Endothelial cell (in vitro differentiated cells): Measurements from ENCODE around the gene KRTAP10-10. TPM values are rescaled to one million over a fixed set of nuclear protein-coding genes. Genes with fewer than 3 reads are reported as not detected.

ENCODE experiments used
- DNase-seq: peaks from one replicate; pipeline ENCODE4 v3.0.0; 2021; ENCODE audit warnings: low spot score
- H3K27ac Mint-ChIP-seq: one replicate; pipeline ENCODE4 v1.8.0; 2021; ENCODE audit warnings: mixed read lengths, inconsistent platforms; ENCODE audit not compliant: unreplicated experiment
- H3K27me3 Mint-ChIP-seq: one replicate; pipeline ENCODE4 v1.8.0; 2021; ENCODE audit warnings: mild to moderate bottlenecking, moderate library complexity, mixed read lengths, inconsistent platforms; ENCODE audit not compliant: unreplicated experiment
- H3K36me3 Mint-ChIP-seq: one replicate; pipeline ENCODE4 v1.8.0; 2021; ENCODE audit warnings: mild to moderate bottlenecking, low read depth, mixed read lengths, inconsistent platforms; ENCODE audit not compliant: unreplicated experiment
- H3K4me1 Mint-ChIP-seq: one replicate; pipeline ENCODE4 v1.8.0; 2021; ENCODE audit warnings: mild to moderate bottlenecking, mixed read lengths, inconsistent platforms; ENCODE audit not compliant: unreplicated experiment
- H3K4me3 Mint-ChIP-seq: one replicate; pipeline ENCODE4 v1.8.0; 2021; ENCODE audit warnings: mild to moderate bottlenecking, mixed read lengths, inconsistent platforms; ENCODE audit not compliant: unreplicated experiment
- H3K9me3 Mint-ChIP-seq: one replicate; pipeline ENCODE4 v1.8.0; 2021; ENCODE audit warnings: mixed read lengths, inconsistent platforms; ENCODE audit not compliant: unreplicated experiment
- total RNA-seq: library from RNA; stranded (reverse); fragmentation: NEBNext Ultra II Directional; extraction: Animal tissue kit (Norgen Biotek cat#: 25700); gene quantifications from one replicate; pipeline ENCODE4 v1.2.1, GENCODE V29; 2021; ENCODE audit not compliant: unreplicated experiment
- TF ChIP-seq, protein P1 (sequence below): fragments of 200-600 bp; sonication (generic); IDR thresholded peaks from one replicate; pipeline ENCODE4 v1.5.0; 2021; ENCODE audit warnings: antibody characterized with exemption; ENCODE audit not compliant: unreplicated experiment

The KRTAP10-10 gene
- total RNA-seq, 1 donor from 2014 or later, result not detected

DNA sequence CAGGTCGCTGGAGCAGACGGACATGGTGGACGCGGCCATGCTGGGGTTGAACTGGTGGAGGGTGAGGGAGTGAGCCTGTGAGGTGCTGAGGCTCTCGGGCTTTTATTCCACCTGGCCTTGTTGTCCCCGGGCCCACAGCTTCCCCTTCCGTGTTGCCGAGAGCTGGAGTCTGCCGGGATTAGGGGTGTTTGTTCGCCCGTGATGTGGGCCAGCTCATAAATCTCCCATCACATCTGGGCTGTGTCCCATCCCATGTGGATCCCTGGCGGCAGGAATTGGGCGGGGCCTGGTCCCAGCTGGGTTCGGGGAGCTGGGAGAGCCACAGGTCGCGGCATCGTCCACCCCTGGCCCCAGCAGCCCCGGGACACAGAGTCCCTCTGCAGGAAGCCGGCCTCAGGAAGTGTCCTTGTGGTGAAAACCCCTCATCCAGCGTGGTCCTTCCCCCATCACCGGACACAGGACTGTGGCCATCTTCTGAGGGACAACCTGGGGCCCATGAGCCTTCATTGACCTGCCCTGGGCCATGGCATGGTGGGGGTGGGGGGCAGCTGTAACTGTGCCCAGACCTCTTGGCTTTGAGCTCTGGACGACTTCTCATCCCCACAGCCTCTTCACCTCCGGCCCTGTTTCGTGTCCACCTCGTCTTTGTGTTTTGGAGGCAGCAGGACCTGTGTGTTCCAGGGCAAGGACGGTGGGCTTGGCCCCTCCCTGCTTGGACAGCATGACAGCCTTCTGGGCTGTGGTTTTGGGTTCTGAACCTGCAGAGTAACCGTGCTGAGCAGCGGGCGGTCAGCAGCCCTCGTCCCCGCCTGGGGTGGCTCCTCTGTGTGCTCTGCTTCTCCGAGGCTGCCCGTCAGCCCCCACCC is 44.5 kb upstream of the KRTAP10-10 start, which contains the start of gene KRTAP10-6:
KRTAP10-6 (minus strand) TSS at position 60 of the 866 bp plus-strand sequence; CDS start at position 39, 21 bp downstream.
- no peak for DNase-seq
- Mint-ChIP-seq H3K27me3 (peaks cover 5% of the 10 kb centered on the region), H3K27ac (no peak within 1 kb of the TSS), H3K4me1 (peaks cover 2% of the 10 kb centered on the region), H3K36me3 (no peaks in the 10 kb centered on the region), H3K4me3 (no peak within 1 kb of the TSS), H3K9me3 (no peaks in the 10 kb centered on the region)
- TF ChIP-seq, protein P1, sequence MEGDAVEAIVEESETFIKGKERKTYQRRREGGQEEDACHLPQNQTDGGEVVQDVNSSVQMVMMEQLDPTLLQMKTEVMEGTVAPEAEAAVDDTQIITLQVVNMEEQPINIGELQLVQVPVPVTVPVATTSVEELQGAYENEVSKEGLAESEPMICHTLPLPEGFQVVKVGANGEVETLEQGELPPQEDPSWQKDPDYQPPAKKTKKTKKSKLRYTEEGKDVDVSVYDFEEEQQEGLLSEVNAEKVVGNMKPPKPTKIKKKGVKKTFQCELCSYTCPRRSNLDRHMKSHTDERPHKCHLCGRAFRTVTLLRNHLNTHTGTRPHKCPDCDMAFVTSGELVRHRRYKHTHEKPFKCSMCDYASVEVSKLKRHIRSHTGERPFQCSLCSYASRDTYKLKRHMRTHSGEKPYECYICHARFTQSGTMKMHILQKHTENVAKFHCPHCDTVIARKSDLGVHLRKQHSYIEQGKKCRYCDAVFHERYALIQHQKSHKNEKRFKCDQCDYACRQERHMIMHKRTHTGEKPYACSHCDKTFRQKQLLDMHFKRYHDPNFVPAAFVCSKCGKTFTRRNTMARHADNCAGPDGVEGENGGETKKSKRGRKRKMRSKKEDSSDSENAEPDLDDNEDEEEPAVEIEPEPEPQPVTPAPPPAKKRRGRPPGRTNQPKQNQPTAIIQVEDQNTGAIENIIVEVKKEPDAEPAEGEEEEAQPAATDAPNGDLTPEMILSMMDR, result no peak

DNA sequence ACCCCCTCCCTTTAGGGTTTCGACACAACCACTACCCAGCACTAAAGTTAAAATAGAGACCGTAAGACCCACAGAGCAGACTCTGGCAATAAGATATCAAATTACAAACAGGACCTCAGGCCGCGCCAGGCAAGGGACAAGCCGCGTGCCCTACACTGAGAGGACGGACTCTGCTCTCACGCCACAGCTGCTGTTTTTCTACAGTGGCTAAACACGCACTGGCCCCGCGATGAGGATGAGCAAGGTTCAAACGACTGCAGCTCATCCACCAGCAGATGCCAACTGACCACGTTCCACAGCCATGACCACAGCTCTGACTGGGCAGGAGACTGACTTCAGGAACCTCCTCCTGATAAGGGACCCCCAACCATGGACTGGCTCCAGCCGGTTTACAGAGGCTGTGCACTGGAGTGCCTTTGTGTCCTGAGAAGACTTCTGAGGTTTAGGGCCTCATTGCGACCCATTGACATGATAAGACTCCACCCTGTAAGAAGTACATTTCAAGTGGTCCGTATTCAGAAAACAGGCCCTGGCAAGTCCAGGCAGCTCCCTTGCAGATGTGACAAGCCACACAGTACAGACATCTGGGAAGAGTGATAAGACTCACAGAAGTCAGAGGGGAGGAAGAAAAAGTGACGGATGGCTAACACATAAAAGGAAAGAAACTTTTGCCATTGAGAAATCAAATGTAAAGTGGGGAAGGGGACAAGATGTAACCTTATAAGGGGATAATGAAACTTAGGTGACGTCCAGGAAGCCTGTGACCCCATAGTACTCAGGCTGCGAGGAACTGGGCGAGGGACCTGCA is 43.4 kb upstream of the KRTAP10-10 start:
- peaks cover 5% of the 10 kb centered on the region for H3K27me3 Mint-ChIP-seq
- no peak overlapping the region for H3K4me3 Mint-ChIP-seq
- no peak for DNase-seq
- peaks cover 5% of the 10 kb centered on the region for H3K4me1 Mint-ChIP-seq
- H3K9me3 Mint-ChIP-seq, result no peaks in the 10 kb centered on the region
- H3K36me3 Mint-ChIP-seq, result no peaks in the 10 kb centered on the region
- TF ChIP-seq, protein P1, result no peak
- no peak overlapping the region for H3K27ac Mint-ChIP-seq

DNA sequence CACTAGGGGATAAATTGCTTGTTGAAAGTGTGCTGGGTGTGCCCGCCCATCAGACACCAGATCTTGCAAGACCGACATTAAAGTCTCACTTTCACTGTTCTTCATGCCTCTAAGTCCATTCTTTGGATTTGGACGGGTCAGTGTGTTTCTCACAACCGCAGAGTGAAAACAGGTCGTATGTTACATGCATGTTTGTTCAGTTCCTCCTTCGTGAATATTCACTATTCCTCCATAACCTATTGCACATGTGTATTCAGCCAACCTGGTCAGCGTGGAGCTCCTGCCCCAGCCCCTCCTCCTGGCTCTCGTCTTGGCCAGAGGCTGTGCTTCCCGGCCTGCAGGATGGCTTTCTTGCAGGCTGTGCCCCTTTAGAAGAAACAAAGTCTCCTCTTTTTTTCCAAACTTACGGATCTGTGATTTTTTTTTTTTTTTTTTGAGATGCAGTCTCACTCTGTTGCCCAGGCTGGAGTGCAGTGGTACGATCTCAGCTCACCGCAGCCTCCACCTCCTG is 42.7 kb upstream of the KRTAP10-10 start:
- TF ChIP-seq, protein P1, result no peak

DNA sequence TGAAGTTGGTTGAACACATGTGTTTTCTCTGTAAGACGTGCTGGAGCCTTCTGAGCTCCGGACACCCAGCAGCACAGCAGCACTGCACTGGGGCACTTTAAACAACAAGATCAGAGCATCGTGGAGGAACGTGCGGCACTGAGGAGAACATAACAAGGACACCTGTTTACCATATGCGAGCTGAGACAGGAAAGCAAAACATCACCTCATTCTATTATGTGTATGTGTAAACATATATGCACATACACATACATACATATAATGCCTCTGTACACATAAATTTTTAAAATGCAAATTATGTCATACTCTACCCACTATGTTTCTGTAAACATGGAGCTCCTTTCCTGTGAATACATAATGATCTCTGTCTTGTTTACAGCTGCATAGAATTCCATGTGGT is 41.6 kb upstream of the KRTAP10-10 start:
- peaks cover 5% of the 10 kb centered on the region for H3K4me1 Mint-ChIP-seq
- H3K4me3 Mint-ChIP-seq, result no peak overlapping the region
- peaks cover 6% of the 10 kb centered on the region for H3K27me3 Mint-ChIP-seq
- H3K27ac Mint-ChIP-seq, result no peak overlapping the region
- no peak for DNase-seq
- H3K36me3 Mint-ChIP-seq, result no peaks in the 10 kb centered on the region
- TF ChIP-seq, protein P1, result no peak
- H3K9me3 Mint-ChIP-seq, result no peaks in the 10 kb centered on the region

More for the DNA sequence above, 42.7 kb upstream of the KRTAP10-10 start:
- no peak overlapping the region for H3K27ac Mint-ChIP-seq
- no peaks in the 10 kb centered on the region for H3K9me3 Mint-ChIP-seq
- H3K4me1 Mint-ChIP-seq, result peaks cover 5% of the 10 kb centered on the region
- H3K4me3 Mint-ChIP-seq, result no peak overlapping the region
- no peak for DNase-seq
- no peaks in the 10 kb centered on the region for H3K36me3 Mint-ChIP-seq
- peaks cover 5% of the 10 kb centered on the region for H3K27me3 Mint-ChIP-seq
